Transverse colon (tissue), 3 donors: ENCODE results near the gene CD300A.

Experiments
- CTCF ChIP-seq, 5 experiments: fragments of 200-600 bp in 3 of 5; fragments of 450-650 bp in 2 of 5; sonication (generic) in 3 of 5; IDR thresholded peaks; 1 replicate in 2 of 5; 2 replicates in 3 of 5; pipeline ENCODE4 v1.5.1; 2016 to 2017; ENCODE audit warnings: antibody characterized with exemption in 5 of 5, inconsistent platforms in 3 of 5, mild to moderate bottlenecking in 2 of 5, moderate library complexity in 1 of 5
- POLR2A ChIP-seq: fragments of 450-650 bp; IDR thresholded peaks from one replicate; pipeline ENCODE4 v1.6.1; 2016; ENCODE audit warnings: antibody characterized with exemption, mild to moderate bottlenecking, moderate library complexity

- TF ChIP-seq POLR2A (no peak), CTCF (IDR thresholded peaks at IDR 0.05) (no peak)
Measured at GRCh38 chr17:74508156-74508555, 41.7 kb downstream of the CD300A start.
